PC-9 (cell line): ENCODE measurements around the gene ACE2.

Source experiments
- EZH2 ChIP-seq: fragments of 200-600 bp; sonication (generic); IDR thresholded peaks from 2 replicates; pipeline ENCODE4 v1.8.0; 2017; ENCODE audit warnings: antibody characterized with exemption, low read depth
- TF ChIP-seq, protein P1 (sequence below): fragments of 200-600 bp; sonication (generic); conservative IDR thresholded peaks from 2 replicates; pipeline ENCODE4 v1.6.1; 2017; ENCODE audit warnings: mixed run types, antibody characterized with exemption, mild to moderate bottlenecking, moderate library complexity

- TF ChIP-seq, protein P1, sequence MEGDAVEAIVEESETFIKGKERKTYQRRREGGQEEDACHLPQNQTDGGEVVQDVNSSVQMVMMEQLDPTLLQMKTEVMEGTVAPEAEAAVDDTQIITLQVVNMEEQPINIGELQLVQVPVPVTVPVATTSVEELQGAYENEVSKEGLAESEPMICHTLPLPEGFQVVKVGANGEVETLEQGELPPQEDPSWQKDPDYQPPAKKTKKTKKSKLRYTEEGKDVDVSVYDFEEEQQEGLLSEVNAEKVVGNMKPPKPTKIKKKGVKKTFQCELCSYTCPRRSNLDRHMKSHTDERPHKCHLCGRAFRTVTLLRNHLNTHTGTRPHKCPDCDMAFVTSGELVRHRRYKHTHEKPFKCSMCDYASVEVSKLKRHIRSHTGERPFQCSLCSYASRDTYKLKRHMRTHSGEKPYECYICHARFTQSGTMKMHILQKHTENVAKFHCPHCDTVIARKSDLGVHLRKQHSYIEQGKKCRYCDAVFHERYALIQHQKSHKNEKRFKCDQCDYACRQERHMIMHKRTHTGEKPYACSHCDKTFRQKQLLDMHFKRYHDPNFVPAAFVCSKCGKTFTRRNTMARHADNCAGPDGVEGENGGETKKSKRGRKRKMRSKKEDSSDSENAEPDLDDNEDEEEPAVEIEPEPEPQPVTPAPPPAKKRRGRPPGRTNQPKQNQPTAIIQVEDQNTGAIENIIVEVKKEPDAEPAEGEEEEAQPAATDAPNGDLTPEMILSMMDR, result no peak
- no peak for TF ChIP-seq EZH2
These were observed 20.7 kb downstream of the ACE2 start for GRCh38 chrX:15579778-15580747.
